Urinary bladder (tissue), 4 donors: ENCODE data around the gene GSC. TPM values are rescaled to one million over a fixed set of nuclear protein-coding genes. Genes with fewer than 3 reads are reported as not detected.
"Not testable (repeated sequence)": the region's sequence is repeated elsewhere in the genome, so short reads cannot be mapped to it uniquely, and the experiment has no call there.

Source experiments
- DNase-seq: peaks from one replicate; pipeline ENCODE4 v3.0.0-alpha.2; 2015; ENCODE audit errors: extremely low spot score
- H3K27ac ChIP-seq: one replicate; pipeline ENCODE4 v1.5.1; 2013; ENCODE audit warnings: low read depth, mild to moderate bottlenecking, moderate library complexity
- H3K36me3 ChIP-seq: one replicate; pipeline ENCODE4 v1.6.1; 2013; ENCODE audit warnings: mild to moderate bottlenecking, moderate library complexity; ENCODE audit not compliant: insufficient read depth
- H3K4me1 ChIP-seq: one replicate; pipeline ENCODE4 v1.6.1; 2013; ENCODE audit warnings: mild to moderate bottlenecking, moderate library complexity; ENCODE audit not compliant: insufficient read depth
- H3K4me3 ChIP-seq: one replicate; pipeline ENCODE4 v1.5.1; 2013; ENCODE audit warnings: low read depth, low read length
- WGBS: extraction: QIAGEN DNeasy Blood & Tissue Kit; methylation state at CpG from one replicate; pipeline ENCODE4 v1.1.7; 2013; 5-methylcytosine and 5-hydroxymethylcytosine counted together
- polyA plus RNA-seq: library from polyadenylated mRNA; stranded (reverse); fragments of 200-250 nt; gene quantifications from one replicate; pipeline ENCODE4 v1.2.3, GENCODE V29; 2013
- total RNA-seq: library from RNA; depleted of rRNA; stranded (reverse); fragments of >200 nt; gene quantifications from one replicate; pipeline ENCODE4 v1.2.3, GENCODE V29; 2014
- donor health status: healthy with polysubstance abuse.
- donor health status: healthy.

GSC gene
- total and polyA plus RNA-seq, 2 donors: 0.35 to 0.79 TPM

DNA sequence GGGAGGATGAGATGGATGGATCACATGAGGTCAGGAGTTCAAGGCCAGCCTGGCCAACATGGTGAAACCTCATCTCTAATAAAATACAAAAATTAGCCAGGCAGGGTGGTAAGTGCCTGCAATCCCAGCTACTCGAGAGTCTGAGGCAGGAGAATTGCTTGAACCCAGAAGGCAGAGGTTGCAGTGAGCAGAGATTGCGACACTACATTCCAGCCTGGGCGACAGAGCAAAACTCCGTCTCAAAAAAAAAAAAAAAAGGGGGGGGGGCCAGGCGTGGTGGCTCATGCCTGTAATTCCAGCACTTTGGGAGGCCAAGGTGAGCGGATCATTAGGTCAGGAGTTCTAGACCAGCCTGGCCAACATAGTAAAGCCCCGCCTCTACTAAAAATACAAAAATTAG is 22.8 kb downstream of the GSC start:
- H3K4me1 ChIP-seq, H3K4me3 ChIP-seq, H3K27ac ChIP-seq, H3K36me3 ChIP-seq, DNase-seq: not testable (repeated sequence)
- WGBS: 84% methylated on average over 7 of the region's 7 CpGs

DNA sequence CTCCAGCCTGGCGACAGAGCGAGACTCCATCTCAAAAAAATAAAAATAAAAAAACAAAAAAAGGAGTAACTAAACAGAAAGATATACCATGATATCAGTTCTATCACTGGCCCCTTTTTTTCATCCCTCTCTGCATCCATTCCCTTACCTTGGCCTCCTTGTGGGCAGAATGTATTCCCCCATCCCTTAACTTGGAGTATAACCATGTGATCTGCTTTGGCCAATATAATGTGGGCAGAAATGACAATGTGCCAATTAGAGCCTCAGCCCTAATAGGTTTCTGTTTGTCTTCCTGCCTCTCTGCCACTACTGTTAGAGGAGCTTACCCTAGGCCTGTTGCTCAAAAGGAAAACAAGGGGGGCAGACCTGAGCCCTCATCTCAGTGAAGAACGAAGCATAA is 23.8 kb downstream of the GSC start:
- WGBS: 89% methylated on average over 3 of the region's 3 CpGs
- H3K27ac ChIP-seq: no peak overlapping the region

GRCh38 chr14:94738751-94739150 is 31.2 kb downstream of the GSC start:
- H3K27ac ChIP-seq: no peak overlapping the region
- no peaks in the 10 kb centered on the region for H3K4me1 ChIP-seq
- no peak for DNase-seq
- no peaks in the 10 kb centered on the region for H3K36me3 ChIP-seq
- 78% methylated on average over 5 of the region's 5 CpGs for WGBS
- H3K4me3 ChIP-seq: no peak overlapping the region

More for the DNA sequence above, 23.8 kb downstream of the GSC start:
- H3K36me3 ChIP-seq: no peaks in the 10 kb centered on the region
- no peak for DNase-seq
- no peaks in the 10 kb centered on the region for H3K4me1 ChIP-seq
- H3K4me3 ChIP-seq: no peak overlapping the region

GRCh38 chr14:94738097-94738496 is 31.8 kb downstream of the GSC start:
- WGBS: 94% methylated on average over 7 of the region's 7 CpGs
- Histone ChIP-seq H3K36me3 (no peaks in the 10 kb centered on the region), H3K4me3 (no peak overlapping the region), H3K4me1 (no peaks in the 10 kb centered on the region), H3K27ac (no peak overlapping the region)
- no peak for DNase-seq

GRCh38 chr14:94728950-94729349 is 41.0 kb downstream of the GSC start:
- no peaks in the 10 kb centered on the region for H3K4me1 ChIP-seq
- 39% methylated on average over 3 of the region's 3 CpGs for WGBS
- no peaks in the 10 kb centered on the region for H3K36me3 ChIP-seq
- no peak overlapping the region for H3K4me3 ChIP-seq
- no peak for DNase-seq
- H3K27ac ChIP-seq: no peak overlapping the region

DNA sequence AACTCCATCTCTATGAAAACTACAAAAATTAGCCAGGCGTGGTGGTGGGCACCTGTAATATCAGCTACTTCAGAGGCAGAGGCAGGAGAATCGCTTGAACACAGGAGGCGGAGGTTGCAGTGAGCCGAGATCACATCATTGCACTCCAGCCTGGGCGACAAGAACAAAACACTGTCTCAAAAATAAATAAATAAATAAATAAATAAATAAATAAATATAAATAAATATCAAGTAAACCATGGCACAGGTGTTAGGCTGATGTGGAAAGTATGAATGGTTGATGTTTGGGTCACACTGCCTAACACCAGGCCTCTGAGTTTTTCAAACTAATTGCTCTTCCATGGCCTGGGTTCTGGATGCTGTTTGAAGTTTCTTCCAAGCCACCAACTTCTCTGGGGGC is 41.5 kb downstream of the GSC start:
- WGBS: 97% methylated on average over 5 of the region's 5 CpGs
- H3K27ac ChIP-seq, H3K4me3 ChIP-seq, H3K4me1 ChIP-seq, H3K36me3 ChIP-seq, DNase-seq: not testable (repeated sequence)

DNA sequence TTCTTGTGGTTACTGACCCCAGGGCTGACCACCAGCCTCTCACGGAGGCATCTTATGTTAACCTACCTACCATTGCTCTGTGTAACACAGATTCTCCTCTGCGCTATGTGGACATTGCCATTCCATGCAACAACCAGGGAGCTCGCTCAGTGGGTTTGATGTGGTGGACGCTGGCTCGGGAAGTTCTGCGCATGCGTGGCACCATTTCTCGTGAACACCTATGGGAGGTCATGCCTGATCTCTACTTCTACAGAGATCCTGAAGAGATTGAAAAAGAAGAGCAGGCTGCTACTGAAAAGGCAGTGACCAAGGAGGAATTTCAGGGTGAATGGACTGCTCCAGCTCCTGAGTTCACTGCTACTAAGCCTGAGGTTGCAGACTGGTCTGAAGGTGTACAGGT is 43.3 kb downstream of the GSC start:
- not testable (repeated sequence) for H3K4me1 ChIP-seq, H3K36me3 ChIP-seq, H3K27ac ChIP-seq, DNase-seq, H3K4me3 ChIP-seq
- 94% methylated on average over 8 of the region's 8 CpGs for whole genome bisulfite sequencing

- Histone ChIP-seq H3K4me1 (no peaks in the 10 kb centered on the region), H3K27ac (no peak overlapping the region), H3K4me3 (no peak overlapping the region), H3K36me3 (no peaks in the 10 kb centered on the region)
- DNase-seq: no peak
- WGBS: 73% methylated on average over 2 of the region's 2 CpGs
Observed at GRCh38 chr14:94724993-94725392, 44.9 kb downstream of the GSC start.

DNA sequence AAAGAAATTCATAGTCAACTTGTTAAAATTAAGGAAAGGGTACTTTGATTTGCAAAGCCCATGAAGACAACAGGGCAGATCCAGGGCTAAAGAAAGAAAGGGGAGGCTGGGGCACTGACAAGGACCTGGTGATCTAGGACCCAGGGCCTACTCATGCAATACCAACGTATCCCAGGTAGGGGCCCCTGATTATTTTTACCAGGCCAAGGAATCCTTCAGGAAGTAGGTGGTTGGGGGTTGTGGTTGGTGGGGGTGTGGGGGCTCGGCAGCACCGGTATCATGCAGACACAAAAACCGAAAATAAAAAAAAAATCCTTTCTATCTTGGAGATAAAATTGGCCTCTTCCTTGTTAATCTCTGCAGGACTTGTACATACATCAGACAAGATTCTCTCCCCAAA is 47.5 kb downstream of the GSC start:
- no peak for DNase-seq
- WGBS: 59% methylated on average over 4 of the region's 4 CpGs
- Histone ChIP-seq H3K27ac (no peak overlapping the region), H3K36me3 (no peaks in the 10 kb centered on the region), H3K4me3 (no peak overlapping the region), H3K4me1 (no peaks in the 10 kb centered on the region)

Other genes starting within 250 kb of the GSC start
- gene SERPINA4, start 208.7 kb downstream of the GSC start, total RNA-seq: not detected
- gene SERPINA4, start 208.7 kb downstream of the GSC start, polyA plus RNA-seq: not detected
- gene SERPINA5, start 188.7 kb downstream of the GSC start, total RNA-seq: 0.63 TPM
- gene SERPINA5, start 188.7 kb downstream of the GSC start, polyA plus RNA-seq: 5.1 TPM
- gene SERPINA3, start 157.7 kb downstream of the GSC start, total RNA-seq: 3.5 TPM
- gene SERPINA3, start 157.7 kb downstream of the GSC start, polyA plus RNA-seq: 842 TPM